A549 (cell line): Measurements from ENCODE around the gene RAD51B. TPM values are rescaled to one million over a fixed set of nuclear protein-coding genes. Genes with fewer than 3 reads are reported as not detected.
A peak's percentile ranks its signal among the peaks of the same experiment; 100 is the strongest.

ENCODE experiments used
- ATAC-seq, 2 experiments: fragments of 200-7000 bp in 1 of 2; fragments of >200 bp in 1 of 2; cut with Nextera tagmentation in 1 of 2; cut with Tn5 transposase in 1 of 2; 3 replicates each; pipeline versions ENCODE4 v1.8.0 to v1.9.1; 2018 to 2020; ENCODE audit warnings: mild to moderate bottlenecking in 1 of 2, moderate library complexity in 1 of 2
- CTCF ChIA-PET: fragments of 300-600 bp; sonication (Branson Sonifier 250); formaldehyde crosslinking; extraction: SDS; loops from one replicate; lab custom pipeline; 2021; ENCODE audit warnings: antibody characterized with exemption, inconsistent platforms; lab: Yijun Ruan, JAX
- POLR2A ChIA-PET: fragments of 350-600 bp; formaldehyde crosslinking; extraction: SDS; loops from one replicate; lab custom pipeline; 2021; ENCODE audit warnings: antibody characterized with exemption, inconsistent platforms; lab: Yijun Ruan, JAX
- DNase-seq, 2 experiments: peaks; one replicate each; pipeline versions ENCODE4 v3.0.0 to v3.0.0-alpha.2; 2011 to 2016; ENCODE audit warnings: low read depth in 1 of 2, low spot score in 1 of 2
- FAIRE-seq: peaks from 2 replicates; lab custom pipeline; 2011; peaks lifted over from hg19 to GRCh38; lab: Jason Lieb, UNC
- H3K27ac ChIP-seq, 2 experiments: fragments of >200 bp; sonication (Bioruptor Twin); formaldehyde crosslinking; 3 replicates each; pipeline ENCODE4 v1.5.1; 2016 to 2017
- H3K4me1 ChIP-seq: fragments of >200 bp; sonication (Bioruptor Twin); formaldehyde crosslinking; 3 replicates; pipeline ENCODE4 v1.6.1; 2016
- H3K4me2 ChIP-seq: fragments of >200 bp; sonication (Bioruptor Twin); formaldehyde crosslinking; 3 replicates; pipeline ENCODE4 v1.6.1; 2016
- H3K4me3 ChIP-seq: fragments of >200 bp; sonication (Bioruptor Twin); formaldehyde crosslinking; 3 replicates; pipeline ENCODE4 v1.5.1; 2016
- H3K9me3 ChIP-seq: fragments of >200 bp; sonication (Bioruptor Twin); formaldehyde crosslinking; 3 replicates; pipeline ENCODE4 v1.6.1; 2016
- CBX2 ChIP-seq: fragments of 200-600 bp; sonication (generic); IDR thresholded peaks from 2 replicates; pipeline ENCODE4 v1.6.1; 2016; ENCODE audit warnings: low read depth, mild to moderate bottlenecking, borderline replicate concordance
- CBX8 ChIP-seq: fragments of 200-600 bp; sonication (generic); IDR thresholded peaks from 2 replicates; pipeline ENCODE4 v1.6.1; 2016
- CEBPB ChIP-seq, 2 experiments: fragments of >200 bp in 1 of 2; sonication (Bioruptor Twin) in 1 of 2; formaldehyde crosslinking in 1 of 2; IDR thresholded peaks; 2 replicates each; pipeline ENCODE4 v1.6.1; 2012 to 2016
- CHD2 ChIP-seq: fragments of 150-350 bp; IDR thresholded peaks from 2 replicates; pipeline ENCODE4 v1.6.1; 2014; ENCODE audit warnings: low read length; ENCODE audit not compliant: partially characterized antibody
- CHD4 ChIP-seq: fragments of 200-600 bp; sonication (generic); IDR thresholded peaks from 2 replicates; pipeline ENCODE4 v1.6.1; 2016; ENCODE audit warnings: antibody characterized with exemption, mild to moderate bottlenecking, borderline replicate concordance
- FOXS1 ChIP-seq: fragments of 250-450 bp; sonication (Bioruptor Pico); IDR thresholded peaks from 2 replicates; pipeline ENCODE4 v1.5.0; 2020; ENCODE audit warnings: mild to moderate bottlenecking, moderate library complexity
- GATA3 ChIP-seq: IDR thresholded peaks from 2 replicates; pipeline ENCODE4 v1.6.1; 2012; ENCODE audit warnings: borderline replicate concordance
- HEYL ChIP-seq: fragments of 250-450 bp; sonication (Bioruptor Pico); IDR thresholded peaks from 2 replicates; pipeline ENCODE4 v1.8.0; 2021; ENCODE audit warnings: mild to moderate bottlenecking, moderate library complexity
- HOXB5 ChIP-seq: fragments of 250-450 bp; sonication (Bioruptor Pico); IDR thresholded peaks from 2 replicates; pipeline ENCODE4 v1.5.0; 2020; ENCODE audit warnings: mild to moderate bottlenecking, moderate library complexity
- MAZ ChIP-seq: fragments of 150-350 bp; IDR thresholded peaks from 2 replicates; pipeline ENCODE4 v1.6.1; 2014; ENCODE audit warnings: antibody characterized with exemption, low read depth, low read length, borderline replicate concordance
- MYC ChIP-seq: IDR thresholded peaks from 2 replicates; pipeline ENCODE4 v1.6.1; 2012; ENCODE audit warnings: mild to moderate bottlenecking, inconsistent platforms, low read length, improper control_type of control experiment, borderline replicate concordance
- POLR2A ChIP-seq: IDR thresholded peaks from 2 replicates; pipeline ENCODE4 v1.6.1; 2012; ENCODE audit warnings: mild to moderate bottlenecking, low read length
- POLR2AphosphoS2 ChIP-seq: conservative IDR thresholded peaks from 2 replicates; pipeline ENCODE4 v1.6.1; 2012; ENCODE audit warnings: low read length, improper control_type of control experiment, inconsistent platforms
- RARB ChIP-seq: fragments of 250-450 bp; sonication (Bioruptor Pico); IDR thresholded peaks from 2 replicates; pipeline ENCODE4 v1.8.0; 2021; ENCODE audit warnings: mild to moderate bottlenecking, moderate library complexity
- SREBF2 ChIP-seq: fragments of 450-650 bp; IDR thresholded peaks from 2 replicates; pipeline ENCODE4 v1.6.1; 2014; ENCODE audit warnings: mild to moderate bottlenecking, moderate library complexity
- ZSCAN20 ChIP-seq: fragments of 250-450 bp; sonication (Bioruptor Pico); IDR thresholded peaks from 2 replicates; pipeline ENCODE4 v1.8.0; 2022; ENCODE audit warnings: mild to moderate bottlenecking, moderate library complexity
- WGBS: methylation state at CpG from one replicate; pipeline ENCODE4 v1.1.6; 2017; ENCODE audit errors: missing lambda C conversion rate; 5-methylcytosine and 5-hydroxymethylcytosine counted together
- polyA plus RNA-seq, 4 experiments: library from polyadenylated mRNA; depleted of rRNA in 3 of 4; stranded (reverse); fragments of >200 nt; fragmentation: RNase III in 1 of 4; extraction: RNeasy Plus Mini Kit Qiagen cat#74134 plus additional on column Dnase treatment in 1 of 4; gene quantifications; 2 replicates in 3 of 4; 3 replicates in 1 of 4; pipeline ENCODE4 v1.2.3, GENCODE V29; 2011 to 2017
- TF ChIP-seq, protein P1 (sequence below): fragments of 250-450 bp; sonication (Bioruptor Pico); IDR thresholded peaks from 2 replicates; pipeline ENCODE4 v1.5.0; 2020; ENCODE audit warnings: low read depth, mild to moderate bottlenecking, moderate library complexity
- TF ChIP-seq, protein P2 (sequence below): fragments of >200 bp; sonication (Bioruptor Twin); formaldehyde crosslinking; IDR thresholded peaks from 3 replicates; pipeline ENCODE4 v1.6.1; 2016
- TF ChIP-seq, protein P3 (sequence below): IDR thresholded peaks from 2 replicates; pipeline ENCODE4 v1.6.1; 2012
- TF ChIP-seq, protein P4 (sequence below): fragments of 450-650 bp; IDR thresholded peaks from 2 replicates; pipeline ENCODE4 v1.6.1; 2014; ENCODE audit warnings: antibody characterized with exemption
- TF ChIP-seq, protein P5 (sequence below): IDR thresholded peaks from 2 replicates; pipeline ENCODE4 v1.6.1; 2012; ENCODE audit warnings: low read depth, borderline replicate concordance

The RAD51B gene
- polyA plus RNA-seq, 2 of the 4 experiments (the other 2 are of a cell fraction) = 7.2 to 10.8 TPM

DNA sequence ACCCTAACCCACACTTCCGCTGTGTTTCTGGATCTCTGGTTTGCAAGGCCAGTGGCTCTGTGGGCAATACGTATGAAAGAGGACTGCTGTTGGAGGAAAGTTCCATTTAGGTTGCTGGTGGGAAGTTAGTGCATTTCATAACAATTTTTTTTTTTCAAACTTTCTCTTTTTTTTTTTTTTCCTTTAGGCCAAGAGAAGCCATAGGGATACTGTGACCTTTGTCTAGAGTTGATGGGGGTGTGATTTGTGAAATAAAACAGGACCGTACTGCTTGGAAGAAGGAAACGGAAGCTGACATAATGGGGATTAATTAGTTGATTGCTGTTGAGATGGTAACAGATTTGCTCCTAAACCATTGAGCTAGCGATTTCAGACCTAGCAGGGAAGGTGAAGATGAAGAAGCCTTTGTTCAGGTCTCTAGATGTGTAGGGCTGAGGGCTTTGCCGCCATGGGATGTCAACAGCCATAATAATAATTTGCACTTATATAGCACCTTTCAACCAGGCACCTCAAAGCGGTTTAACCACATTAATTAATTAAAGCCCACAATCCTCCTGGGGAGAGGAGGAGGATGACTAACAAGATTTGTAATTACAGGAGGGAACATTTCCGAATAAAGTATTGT is 658.0 kb downstream of the RAD51B start:
- TF ChIP-seq GATA3 (no peak), SREBF2 (no peak), CEBPB (IDR thresholded peaks at IDR 0.05) (no peak), HEYL (no peak), POLR2AphosphoS2 (no peak), ZSCAN20 (CRISPR knock-in tag) (no peak), FOXS1 (CRISPR knock-in tag) (no peak), CHD2 (no peak), CHD4 (no peak), POLR2A (no peak), MAZ (no peak), CBX8 (no peak)
- TF ChIP-seq, protein P1, sequence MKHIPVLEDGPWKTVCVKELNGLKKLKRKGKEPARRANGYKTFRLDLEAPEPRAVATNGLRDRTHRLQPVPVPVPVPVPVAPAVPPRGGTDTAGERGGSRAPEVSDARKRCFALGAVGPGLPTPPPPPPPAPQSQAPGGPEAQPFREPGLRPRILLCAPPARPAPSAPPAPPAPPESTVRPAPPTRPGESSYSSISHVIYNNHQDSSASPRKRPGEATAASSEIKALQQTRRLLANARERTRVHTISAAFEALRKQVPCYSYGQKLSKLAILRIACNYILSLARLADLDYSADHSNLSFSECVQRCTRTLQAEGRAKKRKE (CRISPR knock-in tag) = no peak
- TF ChIP-seq, protein P2, sequence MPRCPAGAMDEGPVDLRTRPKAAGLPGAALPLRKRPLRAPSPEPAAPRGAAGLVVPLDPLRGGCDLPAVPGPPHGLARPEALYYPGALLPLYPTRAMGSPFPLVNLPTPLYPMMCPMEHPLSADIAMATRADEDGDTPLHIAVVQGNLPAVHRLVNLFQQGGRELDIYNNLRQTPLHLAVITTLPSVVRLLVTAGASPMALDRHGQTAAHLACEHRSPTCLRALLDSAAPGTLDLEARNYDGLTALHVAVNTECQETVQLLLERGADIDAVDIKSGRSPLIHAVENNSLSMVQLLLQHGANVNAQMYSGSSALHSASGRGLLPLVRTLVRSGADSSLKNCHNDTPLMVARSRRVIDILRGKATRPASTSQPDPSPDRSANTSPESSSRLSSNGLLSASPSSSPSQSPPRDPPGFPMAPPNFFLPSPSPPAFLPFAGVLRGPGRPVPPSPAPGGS = no peak
- TF ChIP-seq, protein P3, sequence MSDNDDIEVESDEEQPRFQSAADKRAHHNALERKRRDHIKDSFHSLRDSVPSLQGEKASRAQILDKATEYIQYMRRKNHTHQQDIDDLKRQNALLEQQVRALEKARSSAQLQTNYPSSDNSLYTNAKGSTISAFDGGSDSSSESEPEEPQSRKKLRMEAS = no peak
- TF ChIP-seq, protein P4, sequence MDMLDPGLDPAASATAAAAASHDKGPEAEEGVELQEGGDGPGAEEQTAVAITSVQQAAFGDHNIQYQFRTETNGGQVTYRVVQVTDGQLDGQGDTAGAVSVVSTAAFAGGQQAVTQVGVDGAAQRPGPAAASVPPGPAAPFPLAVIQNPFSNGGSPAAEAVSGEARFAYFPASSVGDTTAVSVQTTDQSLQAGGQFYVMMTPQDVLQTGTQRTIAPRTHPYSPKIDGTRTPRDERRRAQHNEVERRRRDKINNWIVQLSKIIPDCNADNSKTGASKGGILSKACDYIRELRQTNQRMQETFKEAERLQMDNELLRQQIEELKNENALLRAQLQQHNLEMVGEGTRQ = no peak
- TF ChIP-seq, protein P5, sequence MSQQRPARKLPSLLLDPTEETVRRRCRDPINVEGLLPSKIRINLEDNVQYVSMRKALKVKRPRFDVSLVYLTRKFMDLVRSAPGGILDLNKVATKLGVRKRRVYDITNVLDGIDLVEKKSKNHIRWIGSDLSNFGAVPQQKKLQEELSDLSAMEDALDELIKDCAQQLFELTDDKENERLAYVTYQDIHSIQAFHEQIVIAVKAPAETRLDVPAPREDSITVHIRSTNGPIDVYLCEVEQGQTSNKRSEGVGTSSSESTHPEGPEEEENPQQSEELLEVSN = no peak
- TF ChIP-seq, all 56 proteins: peak for 0
- FAIRE-seq (no peak), DNase-seq (no peak), ATAC-seq (no peak)
- H3K4me2 ChIP-seq = no peak overlapping the region
- CTCF ChIA-PET = interaction anchor here (1.0 to 1.1 kb wide), 2 partner anchors 40 to 228 kb away, joined by 3 read pairs; no protein-coding TSS in a partner anchor
- H3K9me3 ChIP-seq = no peaks in the 10 kb centered on the region
- WGBS = 93% methylated on average over 8 of the region's 8 CpGs
- POLR2A ChIA-PET = no interaction called here
- peaks cover 42% of the 10 kb centered on the region for H3K4me1 ChIP-seq
- H3K27ac ChIP-seq = peak overlapping the region; percentile 62 to 83
- H3K4me3 ChIP-seq = no peak overlapping the region

DNA sequence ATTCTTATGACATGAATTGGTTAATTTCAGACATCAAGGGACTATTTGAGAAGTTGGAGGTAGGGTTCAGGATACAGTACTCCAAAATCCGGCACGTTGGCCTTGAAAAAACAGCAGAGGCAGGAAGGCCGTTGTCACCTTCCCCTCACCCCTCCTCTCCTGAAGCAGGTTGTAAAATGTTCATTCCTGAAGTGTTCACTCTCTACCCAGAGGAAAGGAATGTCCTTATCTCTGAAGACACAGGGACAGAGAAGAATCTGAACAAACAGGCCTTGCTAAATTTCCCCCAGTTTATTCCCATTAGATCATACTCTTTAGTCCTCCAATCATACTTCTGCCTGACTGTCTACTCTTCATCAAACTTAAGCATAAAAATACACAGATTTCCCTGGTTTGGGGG is 659.7 kb downstream of the RAD51B start:
- Histone ChIP-seq H3K9me3 (no peaks in the 10 kb centered on the region), H3K27ac (peak overlapping the region; percentile 62 to 83; a peak in 4 of 6 replicates), H3K4me1 (peaks cover 33% of the 10 kb centered on the region), H3K4me2 (no peak overlapping the region), H3K4me3 (no peak overlapping the region)
- DNase-seq = no peak
- ChIA-PET POLR2A (no interaction called here), CTCF (no interaction called here)
- WGBS = 93% methylated on average over 3 of the region's 3 CpGs
- FAIRE-seq = no peak
- ATAC-seq = no peak; a peak in 1 of 6 replicates
- TF ChIP-seq RARB (CRISPR knock-in tag) (no peak), CBX2 (no peak), MYC (no peak), GATA3 (no peak), HOXB5 (CRISPR knock-in tag) (no peak), POLR2A (no peak)
- TF ChIP-seq, protein P3 = no peak
